Neutrophil (primary cell): ENCODE data around the gene CD74.
A peak's percentile ranks its signal among the peaks of the same experiment; 100 is the strongest.

Experiments
- H3K27ac ChIP-seq: fragments of 200-600 bp; sonication (generic); 2 replicates; pipeline ENCODE4 v1.5.1; 2016; ENCODE audit warnings: mild to moderate bottlenecking, moderate library complexity
- H3K27me3 ChIP-seq: fragments of 200-600 bp; sonication (generic); 2 replicates; pipeline ENCODE4 v1.6.0; 2016; ENCODE audit warnings: mild to moderate bottlenecking
- H3K36me3 ChIP-seq: fragments of 200-600 bp; sonication (generic); 2 replicates; pipeline ENCODE4 v1.5.1; 2017
- H3K4me1 ChIP-seq, 2 experiments: fragments of 200-600 bp in 1 of 2; sonication (generic) in 1 of 2; 1 replicate in 1 of 2; 2 replicates in 1 of 2; pipeline versions ENCODE4 v1.5.1 to v1.6.1; 2013 to 2016; ENCODE audit warnings: low read depth in 1 of 2, low read length in 1 of 2, mild to moderate bottlenecking in 1 of 2, moderate library complexity in 1 of 2; ENCODE audit not compliant: control insufficient read depth in 1 of 2, insufficient read depth in 1 of 2
- H3K4me3 ChIP-seq, 2 experiments: fragments of 200-600 bp in 1 of 2; sonication (generic) in 1 of 2; 1 replicate in 1 of 2; 2 replicates in 1 of 2; pipeline ENCODE4 v1.5.1; 2013 to 2016; ENCODE audit warnings: low read depth in 1 of 2, low read length in 1 of 2, mild to moderate bottlenecking in 1 of 2, moderate library complexity in 1 of 2
- H3K9me3 ChIP-seq: fragments of 200-600 bp; sonication (generic); 2 replicates; pipeline ENCODE4 v1.5.1; 2016
- TF ChIP-seq, protein P1 (sequence below): fragments of 200-600 bp; sonication (generic); IDR thresholded peaks from 2 replicates; pipeline ENCODE4 v1.5.1; 2016; ENCODE audit warnings: antibody characterized with exemption

CD74 gene

GRCh38 chr5:150440948-150441812 is 28.5 kb upstream of the CD74 start:
- no peaks in the 10 kb centered on the region for H3K27me3 ChIP-seq
- H3K36me3 ChIP-seq = peaks cover 42% of the 10 kb centered on the region
- H3K4me3 ChIP-seq = no peak overlapping the region
- H3K4me1 ChIP-seq = peaks cover 4 to 6% of the 10 kb centered on the region in 2 experiments
- H3K27ac ChIP-seq = no peak overlapping the region
- TF ChIP-seq, protein P1, sequence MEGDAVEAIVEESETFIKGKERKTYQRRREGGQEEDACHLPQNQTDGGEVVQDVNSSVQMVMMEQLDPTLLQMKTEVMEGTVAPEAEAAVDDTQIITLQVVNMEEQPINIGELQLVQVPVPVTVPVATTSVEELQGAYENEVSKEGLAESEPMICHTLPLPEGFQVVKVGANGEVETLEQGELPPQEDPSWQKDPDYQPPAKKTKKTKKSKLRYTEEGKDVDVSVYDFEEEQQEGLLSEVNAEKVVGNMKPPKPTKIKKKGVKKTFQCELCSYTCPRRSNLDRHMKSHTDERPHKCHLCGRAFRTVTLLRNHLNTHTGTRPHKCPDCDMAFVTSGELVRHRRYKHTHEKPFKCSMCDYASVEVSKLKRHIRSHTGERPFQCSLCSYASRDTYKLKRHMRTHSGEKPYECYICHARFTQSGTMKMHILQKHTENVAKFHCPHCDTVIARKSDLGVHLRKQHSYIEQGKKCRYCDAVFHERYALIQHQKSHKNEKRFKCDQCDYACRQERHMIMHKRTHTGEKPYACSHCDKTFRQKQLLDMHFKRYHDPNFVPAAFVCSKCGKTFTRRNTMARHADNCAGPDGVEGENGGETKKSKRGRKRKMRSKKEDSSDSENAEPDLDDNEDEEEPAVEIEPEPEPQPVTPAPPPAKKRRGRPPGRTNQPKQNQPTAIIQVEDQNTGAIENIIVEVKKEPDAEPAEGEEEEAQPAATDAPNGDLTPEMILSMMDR = no peak
- no peaks in the 10 kb centered on the region for H3K9me3 ChIP-seq

- no peaks in the 10 kb centered on the region for H3K9me3 ChIP-seq
- H3K4me3 ChIP-seq = no peak overlapping the region
- no peaks in the 10 kb centered on the region for H3K27me3 ChIP-seq
- no peak overlapping the region for H3K27ac ChIP-seq
- peaks cover 21% of the 10 kb centered on the region for H3K36me3 ChIP-seq
- peaks cover 6 to 7% of the 10 kb centered on the region in 2 experiments for H3K4me1 ChIP-seq
- TF ChIP-seq, protein P1 = peak; percentile 38
These were observed 26.3 kb upstream of the CD74 start for GRCh38 chr5:150438873-150439546.

DNA sequence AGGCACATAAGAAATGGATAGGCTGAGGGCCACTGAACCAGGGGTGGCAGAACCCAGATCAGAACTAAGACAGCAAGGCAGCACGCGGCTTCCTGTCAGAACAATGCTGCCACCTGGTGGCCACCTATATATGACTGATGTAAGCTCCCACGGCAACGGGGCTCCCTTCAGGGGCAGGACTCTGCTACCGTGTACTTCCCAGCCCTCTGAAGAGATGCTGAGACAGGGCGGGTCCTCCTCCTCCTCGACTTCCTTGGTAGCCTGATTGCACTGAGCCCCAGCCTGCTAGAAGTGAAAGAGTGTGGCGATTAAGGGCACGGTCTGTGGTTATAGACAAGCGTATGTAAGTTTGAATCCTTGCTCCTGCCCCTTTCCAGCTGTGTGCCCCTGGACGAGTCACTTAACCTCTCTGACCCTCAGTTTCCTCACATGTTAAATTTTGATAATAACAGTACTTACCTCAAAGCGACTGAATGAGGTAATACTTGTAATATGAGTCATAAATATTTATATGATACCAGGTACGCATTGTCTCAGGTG is 23.5 kb upstream of the CD74 start:
- peaks cover 6 to 7% of the 10 kb centered on the region in 2 experiments for H3K4me1 ChIP-seq
- no peak overlapping the region for H3K27ac ChIP-seq
- TF ChIP-seq, protein P1 = peak; percentile 86
- no peaks in the 10 kb centered on the region for H3K27me3 ChIP-seq
- no peaks in the 10 kb centered on the region for H3K9me3 ChIP-seq
- no peak overlapping the region for H3K4me3 ChIP-seq
- no peaks in the 10 kb centered on the region for H3K36me3 ChIP-seq

GRCh38 chr5:150434464-150434863 is 21.8 kb upstream of the CD74 start:
- Histone ChIP-seq H3K4me1 (peaks cover 6 to 7% of the 10 kb centered on the region in 2 experiments), H3K4me3 (no peak overlapping the region), H3K36me3 (no peaks in the 10 kb centered on the region), H3K27me3 (no peaks in the 10 kb centered on the region), H3K9me3 (no peaks in the 10 kb centered on the region), H3K27ac (no peak overlapping the region)
- TF ChIP-seq, protein P1 = no peak

- H3K4me3 ChIP-seq = no peak overlapping the region
- H3K27me3 ChIP-seq = no peaks in the 10 kb centered on the region
- TF ChIP-seq, protein P1 = no peak
- no peaks in the 10 kb centered on the region for H3K9me3 ChIP-seq
- H3K36me3 ChIP-seq = no peaks in the 10 kb centered on the region
- no peak overlapping the region for H3K27ac ChIP-seq
- peaks cover 4 to 6% of the 10 kb centered on the region in 2 experiments for H3K4me1 ChIP-seq
These were observed 18.9 kb upstream of the CD74 start for GRCh38 chr5:150431574-150431973.
